NCI-H524 (cell line): ENCODE results near the gene F5.
"Not testable (repeated sequence)": the region's sequence is repeated elsewhere in the genome, so short reads cannot be mapped to it uniquely, and the experiment has no call there.

Experiments used
- DNase-seq, 2 experiments: peaks; one replicate each; lab custom pipeline; 2025; lab: John Stamatoyannopoulos, UW

Gene F5

DNA sequence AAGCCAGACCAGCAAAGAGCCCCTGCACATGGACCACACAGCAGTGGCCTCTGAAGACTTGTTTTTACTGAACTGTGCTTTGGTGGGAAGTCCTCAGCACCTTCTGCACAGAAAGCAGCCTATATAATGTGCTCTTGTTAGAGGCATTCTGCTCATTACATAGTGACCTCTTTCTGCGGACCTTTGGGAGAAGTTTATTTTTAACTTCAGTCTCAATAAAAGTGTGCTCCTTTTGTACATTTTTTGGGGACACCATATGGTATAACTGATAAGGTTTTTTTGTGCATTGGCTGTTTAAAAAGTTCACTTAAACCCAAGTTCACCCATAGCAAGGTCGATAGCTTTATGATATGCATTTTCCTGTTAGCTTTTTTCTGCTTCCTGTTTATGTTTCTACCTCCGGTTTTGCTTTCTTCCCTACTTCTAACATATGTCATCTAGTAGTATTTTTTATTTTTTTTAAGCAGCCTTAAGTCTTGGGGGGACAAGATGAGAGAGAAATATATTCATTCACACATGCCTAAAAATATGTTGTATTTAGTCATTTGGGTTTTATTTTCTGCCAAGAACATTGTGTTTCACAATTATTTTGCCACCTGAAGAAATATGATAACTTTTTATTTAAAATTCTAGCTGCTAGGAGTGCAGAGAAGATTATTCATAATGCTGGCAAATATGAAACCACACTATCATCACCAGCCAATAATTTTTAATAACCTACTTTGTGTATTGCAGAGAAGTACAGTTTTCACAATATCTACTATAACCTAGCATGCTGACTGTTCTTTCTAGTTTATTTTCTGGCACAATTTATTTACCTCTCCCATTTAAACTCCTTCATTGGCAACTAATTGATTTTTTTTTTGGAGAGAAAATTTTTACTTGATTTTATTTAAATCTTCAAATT is 77.6 kb downstream of the F5 start:
- DNase-seq, result no peak

GRCh38 chr1:169507413-169507812 is 78.9 kb downstream of the F5 start:
- no peak for DNase-seq

- DNase-seq, result not testable (repeated sequence)
These were observed 82.7 kb downstream of the F5 start for GRCh38 chr1:169503601-169504000.

DNA sequence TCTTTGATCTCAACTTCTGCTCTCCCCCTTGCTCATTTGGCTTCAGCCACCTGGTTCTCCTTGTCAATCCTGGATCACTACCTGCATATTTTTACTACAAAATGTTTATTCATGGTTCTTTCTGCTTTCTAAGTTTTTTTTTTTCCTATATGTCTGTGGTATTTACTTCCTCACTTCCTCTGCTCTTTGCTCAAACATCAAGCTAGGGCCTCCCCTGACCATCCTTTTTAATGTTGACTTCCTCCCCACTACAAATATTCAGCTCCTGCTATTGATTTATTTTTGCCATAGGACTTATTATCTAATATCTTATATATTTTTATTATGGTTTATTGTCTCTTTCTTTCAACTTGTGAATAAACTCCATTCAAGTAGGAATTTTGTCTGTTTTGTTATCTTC is 86.5 kb downstream of the F5 start:
- DNase-seq, result no peak

DNA sequence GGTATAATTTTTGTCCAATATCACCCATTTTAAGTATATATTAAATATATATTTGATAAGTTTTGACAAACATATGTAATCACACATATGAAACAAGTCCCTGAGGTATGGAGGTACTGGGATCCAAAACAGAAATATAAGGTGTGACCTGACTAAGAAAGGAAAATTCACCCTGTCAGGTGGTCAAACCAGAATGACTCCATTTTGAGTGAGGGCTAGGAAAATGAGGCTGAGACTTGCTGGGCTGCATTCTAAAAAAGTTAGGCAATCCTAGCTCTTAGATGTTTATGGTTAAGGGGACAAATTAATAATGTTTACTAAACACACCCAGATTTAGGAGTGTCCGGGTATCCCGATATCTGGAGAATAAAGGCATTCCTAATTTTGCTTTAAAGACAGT is 89.0 kb downstream of the F5 start:
- no peak for DNase-seq

- DNase-seq, result no peak
These were observed 90.4 kb downstream of the F5 start for GRCh38 chr1:169495916-169496315.

GRCh38 chr1:169495046-169495775 is 91.1 kb downstream of the F5 start:
- no peak for DNase-seq

GRCh38 chr1:169494343-169494742 is 91.9 kb downstream of the F5 start:
- DNase-seq, result no peak

GRCh38 chr1:169493251-169493650 is 93.0 kb downstream of the F5 start:
- DNase-seq, result no peak

DNA sequence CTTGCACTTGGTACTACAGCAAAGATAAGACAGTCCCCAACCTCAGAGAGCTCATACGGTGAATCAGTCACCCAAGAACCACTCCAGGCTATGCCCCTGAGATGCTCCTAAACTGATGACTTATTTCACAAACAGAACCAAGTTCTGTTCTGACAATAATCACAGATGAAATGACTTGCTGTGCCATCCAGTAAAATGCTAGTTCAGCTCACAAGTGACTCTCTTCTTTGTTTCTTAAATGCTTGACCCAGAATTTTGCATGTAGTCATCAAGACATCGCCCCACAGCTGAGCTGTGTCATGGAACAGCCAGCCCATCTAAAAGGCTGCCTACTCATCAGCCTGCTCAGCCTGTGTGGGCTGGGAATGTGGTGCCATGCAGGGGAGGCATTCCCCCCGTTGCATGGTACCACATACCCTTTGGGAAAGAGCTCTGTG is 94.4 kb downstream of the F5 start:
- DNase-seq, result no peak

GRCh38 chr1:169488157-169488556 is 98.1 kb downstream of the F5 start:
- DNase-seq, result peak in 1 of 2 experiments; percentile 18

DNA sequence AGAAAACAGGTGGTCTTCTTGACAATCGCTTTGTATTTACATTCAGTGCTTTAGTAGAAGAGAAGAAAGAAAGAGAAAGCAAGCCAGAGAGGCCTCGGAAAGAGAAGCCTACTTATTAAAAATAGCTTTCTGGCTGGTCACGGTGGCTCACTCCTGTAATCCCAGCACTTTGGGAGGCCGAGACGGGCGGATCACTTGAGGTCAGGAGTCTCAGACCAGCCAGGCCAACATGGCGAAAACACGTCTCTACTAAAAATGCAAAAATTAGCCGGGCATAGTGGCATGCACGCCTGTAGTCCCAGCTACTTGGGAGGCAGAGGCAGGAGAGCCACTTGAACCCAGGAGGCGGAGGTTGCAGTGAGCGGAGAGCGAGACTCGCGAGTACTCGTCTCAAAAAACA is 98.7 kb downstream of the F5 start:
- DNase-seq, result no peak

GRCh38 chr1:169487133-169487532 is 99.1 kb downstream of the F5 start:
- no peak for DNase-seq

GRCh38 chr1:169486281-169487051 is 99.8 kb downstream of the F5 start:
- no peak for DNase-seq

- peak; percentile 98 to 99 for DNase-seq
These were observed 100.6 kb downstream of the F5 start, which contains the start of gene SLC19A2 for GRCh38 chr1:169485431-169486280. SLC19A2 (minus strand) TSS chr1:169485944; CDS start chr1:169485766, 178 bp downstream.

DNA sequence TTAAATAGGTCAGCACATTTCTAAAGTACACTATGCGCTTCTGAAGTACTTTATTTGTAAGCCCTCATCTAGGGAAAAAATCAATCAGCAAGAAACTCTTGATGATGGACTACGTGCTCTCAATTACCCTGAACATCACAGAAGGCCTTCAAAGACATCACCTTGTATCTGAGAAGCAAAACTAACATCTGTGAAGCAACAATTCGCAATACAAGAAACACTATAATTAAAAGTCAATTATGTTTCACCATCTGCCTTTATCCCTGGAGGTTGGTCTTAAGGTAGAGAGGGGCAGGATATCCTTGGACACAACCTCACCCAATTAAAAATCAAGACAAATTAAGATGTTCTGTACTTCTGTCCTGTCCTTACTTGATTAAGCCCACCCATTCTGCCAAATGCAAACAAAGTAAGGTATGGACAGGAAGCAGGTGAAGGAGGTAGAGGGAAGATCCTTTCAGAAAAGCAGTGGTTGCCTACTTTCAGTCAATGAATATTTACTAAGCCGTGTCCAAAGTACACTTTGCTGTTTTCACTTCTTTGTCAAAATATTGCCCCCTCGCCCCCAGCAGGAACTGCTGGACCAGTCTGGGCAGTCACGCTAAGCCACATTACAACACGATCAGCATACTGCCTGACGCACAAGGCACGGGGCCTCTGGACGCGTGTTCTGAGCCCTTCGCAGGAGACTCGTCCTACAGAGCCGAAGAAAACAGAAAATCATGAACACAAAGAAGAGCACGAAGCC is 101.4 kb downstream of the F5 start:
- DNase-seq, result peak; percentile 49 to 68

DNA sequence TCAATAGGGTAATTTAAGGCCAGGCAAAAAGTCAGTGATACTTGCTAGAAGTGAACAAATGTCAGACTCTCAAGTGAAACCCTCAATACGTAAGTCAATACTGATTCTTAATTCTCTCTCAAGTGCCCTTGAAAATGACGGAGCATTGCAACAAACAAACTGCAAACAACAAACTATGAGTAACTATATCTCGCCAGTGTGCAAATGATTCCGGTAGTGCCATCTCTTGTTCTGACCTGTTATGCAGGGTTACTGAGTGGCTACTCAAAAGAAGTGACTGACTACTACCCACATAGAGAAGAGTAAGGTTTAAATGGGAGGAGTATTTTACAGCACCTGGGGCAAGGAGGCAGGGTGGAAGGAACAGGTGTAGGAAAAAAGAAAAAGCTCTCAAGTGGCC is 102.2 kb downstream of the F5 start:
- peak in 1 of 2 experiments; percentile 32 for DNase-seq

GRCh38 chr1:169483500-169483966 is 102.7 kb downstream of the F5 start:
- peak in 1 of 2 experiments; percentile 35 for DNase-seq

- no peak for DNase-seq
These were observed 106.8 kb downstream of the F5 start for GRCh38 chr1:169479363-169480066.
